Stimulated activated CD8-positive, alpha-beta memory T cell treated with anti-CD3 and anti-CD28 coated beads, Interleukin-2, amount 100 ng/mL, for 1 hour (primary cell): Measurements from ENCODE around the gene UNC80.

Experiments used
- DNase-seq, 2 donors: peaks; one replicate each; pipeline ENCODE4 v3.0.0-alpha.2; 2020; ENCODE audit warnings: low read depth in 2 of 2

UNC80 gene

DNA sequence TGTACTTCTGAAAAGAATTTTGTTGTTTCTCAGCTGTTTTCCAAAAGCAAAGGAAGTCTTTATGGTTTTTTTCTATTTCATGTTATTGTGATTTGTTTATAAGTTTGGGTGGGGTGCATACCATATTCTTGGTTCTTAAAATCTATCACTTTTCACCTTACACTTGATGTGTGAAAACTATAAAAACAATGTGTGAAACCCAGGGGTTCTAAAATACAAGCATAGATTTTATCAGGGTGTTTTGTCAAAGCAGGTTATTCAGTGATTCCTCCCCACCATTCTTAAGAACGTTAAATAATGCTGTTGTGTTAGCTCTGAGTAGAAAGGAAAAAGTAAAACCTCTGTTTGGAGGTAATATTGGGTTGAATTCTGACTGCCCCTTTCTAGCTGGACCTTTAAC is 248.5 kb downstream of the UNC80 start:
- DNase-seq = no peak

DNA sequence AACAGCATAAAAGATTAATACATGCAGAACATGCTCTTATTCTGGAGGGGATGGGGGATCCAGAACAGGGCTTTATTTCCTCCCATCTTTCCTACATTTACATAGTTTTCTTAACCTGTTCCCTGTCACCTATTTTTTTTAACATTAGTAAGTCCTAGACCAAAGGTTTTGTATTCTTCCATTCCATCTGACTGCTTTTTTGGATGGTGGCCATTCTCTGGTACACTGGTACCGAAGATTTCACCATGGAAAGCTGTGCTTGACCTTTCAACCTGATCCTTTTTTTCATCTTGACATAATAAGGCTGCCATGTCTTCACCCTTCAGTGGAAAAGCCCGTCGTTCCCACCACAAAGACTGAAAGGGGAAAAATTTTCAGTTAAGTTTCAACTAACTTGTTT is 251.2 kb downstream of the UNC80 start:
- no peak for DNase-seq

DNA sequence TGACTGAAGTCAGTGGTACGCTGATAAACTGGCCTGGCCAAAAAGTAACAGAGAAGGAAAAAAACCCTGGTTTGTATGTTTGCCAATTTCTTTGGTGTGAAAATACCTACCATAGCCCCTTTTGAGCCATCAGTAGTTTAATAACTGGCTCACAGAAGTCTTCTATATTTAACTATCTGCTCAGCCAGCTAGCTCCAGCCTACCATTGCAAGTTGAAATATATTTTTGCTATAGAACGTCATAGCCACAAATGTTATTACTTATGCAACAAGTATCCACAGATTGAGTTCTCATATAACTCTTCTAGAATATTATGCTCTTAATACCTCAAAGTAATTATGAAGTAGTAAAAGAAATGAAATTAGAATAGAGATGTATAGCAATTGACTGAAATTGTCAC is 256.0 kb downstream of the UNC80 start:
- DNase-seq = no peak

DNA sequence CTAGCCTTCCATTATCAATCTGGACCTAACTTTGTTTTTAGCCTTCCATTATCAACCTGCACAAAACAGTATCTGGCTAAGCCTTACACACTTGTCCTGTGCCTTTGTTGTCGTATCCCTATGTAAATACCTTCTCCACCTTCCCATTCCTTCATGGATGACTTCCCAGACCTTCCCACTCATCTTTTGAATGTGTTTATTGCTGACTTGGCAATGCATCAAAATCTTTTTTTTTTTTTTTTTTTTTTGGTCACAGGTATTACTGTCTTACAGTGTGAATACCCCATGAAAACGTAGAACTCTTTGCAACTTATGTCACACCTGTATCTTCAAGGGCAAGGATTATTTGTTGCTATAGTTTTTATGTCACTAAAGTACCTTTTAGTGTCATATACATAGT is 256.5 kb downstream of the UNC80 start:
- DNase-seq = no peak

DNA sequence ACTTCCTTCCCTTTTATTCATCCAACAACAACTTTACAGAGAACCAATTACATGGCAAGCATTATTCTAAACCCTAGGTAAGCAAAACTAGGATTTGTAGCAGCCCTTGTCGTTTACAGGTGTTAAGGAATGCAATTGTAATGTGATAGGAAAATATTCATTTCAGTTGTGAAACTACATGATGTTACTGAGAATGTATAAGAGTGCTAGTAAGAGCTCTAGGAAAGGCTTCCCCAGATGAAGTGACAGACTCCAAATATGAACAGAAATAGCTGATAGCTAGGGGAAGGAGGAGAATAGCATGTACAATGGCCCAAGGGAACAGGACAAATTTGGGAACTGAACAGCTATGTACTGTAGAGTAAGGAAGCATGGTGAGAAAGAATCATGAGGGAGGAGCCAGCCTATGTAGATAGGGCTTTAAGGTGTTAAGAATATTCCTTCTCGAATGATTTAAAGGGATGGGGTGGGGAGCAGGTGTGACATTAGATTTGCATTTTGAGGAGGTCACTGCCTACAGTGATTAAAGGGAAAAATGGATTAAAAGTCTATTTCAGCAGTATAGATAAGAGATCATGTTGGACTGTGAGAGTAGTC is 262.6 kb downstream of the UNC80 start:
- no peak for DNase-seq

DNA sequence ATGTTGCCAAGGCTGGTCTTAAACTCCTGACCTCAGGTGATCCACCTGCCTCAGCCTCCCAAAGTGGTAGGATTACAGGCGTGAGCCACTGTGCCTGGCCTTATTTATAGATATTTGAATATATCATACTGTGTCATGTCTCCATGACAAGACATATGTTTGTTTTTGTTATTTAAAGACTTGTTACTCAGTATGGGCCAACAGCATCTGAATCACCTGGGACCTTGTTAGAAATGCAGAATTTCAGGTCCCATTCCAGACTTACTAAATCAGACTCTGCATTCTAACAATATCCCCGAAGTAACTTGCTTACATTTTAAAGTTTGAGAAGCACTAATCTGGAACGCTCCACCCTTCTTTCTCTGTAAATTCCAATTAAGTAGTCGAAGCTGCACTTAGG is 264.0 kb downstream of the UNC80 start:
- DNase-seq = no peak

DNA sequence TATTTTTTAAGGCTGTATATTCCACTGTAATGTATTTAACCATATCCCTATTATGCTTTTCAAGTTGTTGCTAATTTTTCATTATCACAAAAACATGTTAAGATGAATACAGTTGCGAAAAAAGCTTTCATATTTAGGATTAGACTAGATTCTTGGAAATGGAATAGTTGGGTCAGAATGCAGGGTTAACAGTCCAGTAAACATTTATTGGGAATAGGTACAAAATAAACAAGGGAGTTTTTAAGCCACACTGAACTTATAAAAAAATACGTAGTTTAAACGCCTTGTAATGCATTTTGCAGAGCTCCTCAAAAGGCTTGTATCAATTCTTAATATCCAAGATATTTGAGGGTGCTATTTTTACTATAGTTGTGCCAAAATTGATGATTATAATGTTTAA is 266.4 kb downstream of the UNC80 start:
- DNase-seq = no peak

DNA sequence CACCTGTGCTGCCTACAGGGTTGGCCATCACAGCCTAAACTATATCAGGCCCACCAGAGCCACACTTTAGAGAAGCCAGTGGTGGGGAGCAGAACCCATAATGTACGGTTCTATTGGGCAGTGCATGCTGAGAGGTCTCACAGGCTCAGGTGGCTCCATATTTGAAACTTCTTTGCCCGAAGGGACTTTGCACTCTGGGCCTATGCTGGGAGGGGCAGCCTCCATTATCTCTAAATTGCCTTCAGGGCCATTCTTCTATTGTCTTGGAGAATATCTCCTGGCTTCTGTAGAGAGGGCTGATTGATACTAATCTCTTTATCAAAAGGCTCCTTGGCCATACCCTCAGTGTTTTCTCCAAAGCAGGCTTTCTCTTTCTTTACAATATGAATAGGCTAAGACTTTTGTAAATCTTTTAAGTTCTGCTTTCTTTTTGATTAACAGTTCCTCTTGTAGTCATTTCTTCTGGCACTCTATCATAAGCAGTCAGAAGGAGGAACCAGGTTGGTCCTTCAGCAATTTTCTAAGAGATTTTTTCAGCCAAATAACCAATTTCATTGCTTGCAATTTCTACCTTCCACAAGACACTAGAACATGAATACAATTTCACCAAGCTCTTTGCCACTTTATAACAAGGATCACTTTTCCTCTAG is 275.3 kb downstream of the UNC80 start:
- DNase-seq = no peak
